Natural killer cell (primary cell): ENCODE data around the gene COMMD4. TPM values are rescaled to one million over a fixed set of nuclear protein-coding genes. Genes with fewer than 3 reads are reported as not detected.
"Not testable (repeated sequence)": the region's sequence is repeated elsewhere in the genome, so short reads cannot be mapped to it uniquely, and the experiment has no call there.

Source experiments
- ATAC-seq, 3 donors: fragments of 150-1000 bp in 2 of 3; fragments of 200-7000 bp in 1 of 3; cut with Tn5 transposase; 1 replicate in 1 of 3; 2 replicates in 2 of 3; pipeline ENCODE4 v1.10.0; 2021; ENCODE audit warnings: mild to moderate bottlenecking in 2 of 3, moderate library complexity in 2 of 3
- DNase-seq, 2 donors: peaks; one replicate each; pipeline versions ENCODE4 v3.0.0 to v3.0.0-alpha.2; 2013 to 2021; ENCODE audit warnings: mixed read lengths in 1 of 2
- H3K27ac ChIP-seq: one replicate; pipeline ENCODE4 v1.5.1; 2013; ENCODE audit warnings: mild to moderate bottlenecking, low read length
- H3K27me3 ChIP-seq: one replicate; pipeline ENCODE4 v1.6.1; 2013; ENCODE audit warnings: low read length; ENCODE audit not compliant: control insufficient read depth, insufficient read depth
- H3K36me3 ChIP-seq: one replicate; pipeline ENCODE4 v1.6.1; 2013; ENCODE audit warnings: low read length; ENCODE audit not compliant: control insufficient read depth, insufficient read depth
- H3K4me1 ChIP-seq: one replicate; pipeline ENCODE4 v1.6.1; 2013; ENCODE audit warnings: low read length; ENCODE audit not compliant: control insufficient read depth, insufficient read depth
- H3K4me3 ChIP-seq: one replicate; pipeline ENCODE4 v1.5.1; 2013; ENCODE audit warnings: low read length
- H3K9me3 ChIP-seq: one replicate; pipeline ENCODE4 v1.6.1; 2013; ENCODE audit warnings: low read length; ENCODE audit not compliant: control insufficient read depth, insufficient read depth
- H3K27ac Mint-ChIP-seq, 2 donors: one replicate each; pipeline ENCODE4 v1.8.0; 2022; ENCODE audit warnings: mild to moderate bottlenecking in 2 of 2, mixed read lengths in 2 of 2, moderate library complexity in 1 of 2
- H3K27me3 Mint-ChIP-seq, 2 donors: one replicate each; pipeline ENCODE4 v1.8.0; 2022; ENCODE audit warnings: low read depth in 2 of 2, mixed read lengths in 2 of 2
- H3K36me3 Mint-ChIP-seq: one replicate; pipeline ENCODE4 v1.8.0; 2022; ENCODE audit warnings: mixed read lengths
- H3K4me1 Mint-ChIP-seq, 2 donors: one replicate each; pipeline ENCODE4 v1.8.0; 2022; ENCODE audit warnings: mixed read lengths in 2 of 2
- H3K4me3 Mint-ChIP-seq: one replicate; pipeline ENCODE4 v1.8.0; 2022; ENCODE audit warnings: mild to moderate bottlenecking, moderate library complexity, mixed read lengths
- H3K9me3 Mint-ChIP-seq, 2 donors: one replicate each; pipeline ENCODE4 v1.8.0; 2022; ENCODE audit warnings: mixed read lengths in 2 of 2
- CTCF ChIP-seq: fragments of 200-600 bp; IDR thresholded peaks from one replicate; pipeline ENCODE4 v1.8.0; 2022; ENCODE audit warnings: antibody characterized with exemption
- WGBS: methylation state at CpG from one replicate; pipeline ENCODE4 v1.1.7; 2013; ENCODE audit warnings: missing lambda C conversion rate; ENCODE audit not compliant: insufficient coverage; 5-methylcytosine and 5-hydroxymethylcytosine counted together
- intact Hi-C: fragments of 100-400 bp; cut with micrococcal nuclease; formaldehyde crosslinking; loops from one replicate; pipeline ENCODE4 v1.14.2; 2022
- total RNA-seq, 4 donors: library from RNA; stranded (reverse); fragments of 120-200 nt in 1 of 4; gene quantifications; one replicate each; pipeline versions ENCODE4 v1.2.3 to v1.2.4, GENCODE V29; 2013 to 2022

Gene COMMD4
- total RNA-seq, 3 donors from 2014 or later (not counting 1 experiment from before 2014, with no cell fraction given), result 38.8 to 56.3 (median 46.8) TPM

GRCh38 chr15:75309711-75310110, 26.2 kb upstream of the COMMD4 start:
- no peaks in the 10 kb centered on the region for H3K27me3 ChIP-seq
- ATAC-seq, result no peak
- H3K9me3 ChIP-seq, result peaks cover 3% of the 10 kb centered on the region
- H3K4me1 Mint-ChIP-seq, result peaks cover 24 to 31% of the 10 kb centered on the region in 2 donors
- no peak overlapping the region for H3K4me3 ChIP-seq
- no peak overlapping the region for H3K27ac ChIP-seq
- H3K36me3 Mint-ChIP-seq, result no peaks in the 10 kb centered on the region
- DNase-seq, result no peak
- no peak overlapping the region for H3K4me3 Mint-ChIP-seq
- no peaks in the 10 kb centered on the region for H3K36me3 ChIP-seq
- no peak overlapping the region for H3K27ac Mint-ChIP-seq
- H3K27me3 Mint-ChIP-seq, result peaks cover 33 to 38% of the 10 kb centered on the region in 2 donors
- no peaks in the 10 kb centered on the region for H3K9me3 Mint-ChIP-seq
- H3K4me1 ChIP-seq, result peaks cover 11% of the 10 kb centered on the region
- intact Hi-C loops, result no loop called here
- TF ChIP-seq CTCF, result no peak

- H3K36me3 ChIP-seq, DNase-seq, H3K4me3 ChIP-seq, H3K36me3 Mint-ChIP-seq, H3K9me3 Mint-ChIP-seq, H3K9me3 ChIP-seq, intact Hi-C loops, H3K27me3 ChIP-seq, H3K27ac ChIP-seq: not testable (repeated sequence)
- H3K4me1 ChIP-seq, result peaks cover 11% of the 10 kb centered on the region
- ATAC-seq, result peak in 1 of 3 donors; percentile 54
- Mint-ChIP-seq H3K4me3 (peak overlapping the region; percentile 68), H3K4me1 (peaks cover 24 to 31% of the 10 kb centered on the region in 2 donors), H3K27ac (peak overlapping the region; percentile 41 to 47), H3K27me3 (peaks cover 10 to 13% of the 10 kb centered on the region in 2 donors)
- 90% methylated on average over 1 of the region's 1 CpG for WGBS
These were observed 23.3 kb upstream of the COMMD4 start for GRCh38 chr15:75312548-75312947.

- no peak for TF ChIP-seq CTCF
- Mint-ChIP-seq H3K9me3 (no peaks in the 10 kb centered on the region), H3K4me1 (peaks cover 24 to 26% of the 10 kb centered on the region in 2 donors), H3K27me3 (peaks cover 7 to 9% of the 10 kb centered on the region in 2 donors), H3K36me3 (no peaks in the 10 kb centered on the region), H3K4me3 (no peak overlapping the region), H3K27ac (peak overlapping the region in 1 of 2 donors; percentile 47)
- Histone ChIP-seq H3K27ac (no peak overlapping the region), H3K36me3 (no peaks in the 10 kb centered on the region), H3K27me3 (no peaks in the 10 kb centered on the region), H3K4me3 (no peak overlapping the region), H3K4me1 (peaks cover 11% of the 10 kb centered on the region), H3K9me3 (peaks cover 3% of the 10 kb centered on the region)
- DNase-seq (no peak), ATAC-seq (peak in 1 of 3 donors; percentile 52)
- WGBS, result 75% methylated on average over 12 of the region's 13 CpGs
- intact Hi-C loops, result no loop called here
These were observed 22.6 kb upstream of the COMMD4 start for GRCh38 chr15:75313116-75313845.

DNA sequence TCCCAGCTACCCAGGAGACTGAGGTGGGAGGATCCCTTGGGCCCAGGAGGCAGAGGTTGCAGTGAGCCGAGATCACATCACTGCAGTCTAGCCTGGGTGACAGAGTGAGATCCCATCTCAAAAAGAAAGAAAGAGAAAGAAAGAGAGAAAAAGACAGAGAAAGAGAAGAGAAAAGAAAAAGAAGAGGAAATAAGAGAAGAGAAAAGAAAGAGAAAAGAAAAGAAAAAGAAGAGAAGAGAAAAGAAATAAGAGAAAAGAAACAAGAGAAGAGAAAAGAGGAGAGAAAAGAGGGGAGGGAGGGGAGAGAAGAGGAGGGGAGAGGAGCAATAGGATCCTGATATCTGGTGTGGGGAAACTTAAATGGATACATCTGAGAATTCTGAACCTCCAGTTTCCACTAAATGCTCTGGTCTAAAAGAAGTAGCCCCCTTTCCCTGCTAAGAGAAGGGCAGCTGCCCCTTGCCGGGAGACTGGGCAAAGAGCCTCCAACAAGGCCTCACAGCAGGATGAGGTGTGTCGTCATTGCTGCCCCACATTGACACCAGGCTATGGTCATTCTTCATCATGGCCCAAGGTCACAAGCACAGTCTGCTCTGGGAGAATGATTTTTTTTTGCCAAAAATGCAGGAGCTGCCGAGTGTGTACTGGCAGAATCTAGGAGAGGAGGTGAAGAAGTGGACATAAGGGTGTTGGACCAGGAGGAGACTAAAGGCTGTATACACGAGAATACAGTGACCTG, 21.1 kb upstream of the COMMD4 start:
- Mint-ChIP-seq H3K27ac (peak overlapping the region in 1 of 2 donors; percentile 2), H3K9me3 (no peaks in the 10 kb centered on the region), H3K36me3 (no peaks in the 10 kb centered on the region), H3K4me3 (no peak overlapping the region), H3K4me1 (peaks cover 23 to 24% of the 10 kb centered on the region in 2 donors), H3K27me3 (peaks cover 1 to 4% of the 10 kb centered on the region in 2 donors)
- ATAC-seq (no peak), DNase-seq (no peak)
- H3K36me3 ChIP-seq, result no peaks in the 10 kb centered on the region
- peaks cover 3% of the 10 kb centered on the region for H3K9me3 ChIP-seq
- no peak overlapping the region for H3K4me3 ChIP-seq
- no peaks in the 10 kb centered on the region for H3K27me3 ChIP-seq
- no peak for TF ChIP-seq CTCF
- H3K27ac ChIP-seq, result no peak overlapping the region
- H3K4me1 ChIP-seq, result peaks cover 11% of the 10 kb centered on the region
- WGBS, result 91% methylated on average over 5 of the region's 5 CpGs
- intact Hi-C loops, result no loop called here

DNA sequence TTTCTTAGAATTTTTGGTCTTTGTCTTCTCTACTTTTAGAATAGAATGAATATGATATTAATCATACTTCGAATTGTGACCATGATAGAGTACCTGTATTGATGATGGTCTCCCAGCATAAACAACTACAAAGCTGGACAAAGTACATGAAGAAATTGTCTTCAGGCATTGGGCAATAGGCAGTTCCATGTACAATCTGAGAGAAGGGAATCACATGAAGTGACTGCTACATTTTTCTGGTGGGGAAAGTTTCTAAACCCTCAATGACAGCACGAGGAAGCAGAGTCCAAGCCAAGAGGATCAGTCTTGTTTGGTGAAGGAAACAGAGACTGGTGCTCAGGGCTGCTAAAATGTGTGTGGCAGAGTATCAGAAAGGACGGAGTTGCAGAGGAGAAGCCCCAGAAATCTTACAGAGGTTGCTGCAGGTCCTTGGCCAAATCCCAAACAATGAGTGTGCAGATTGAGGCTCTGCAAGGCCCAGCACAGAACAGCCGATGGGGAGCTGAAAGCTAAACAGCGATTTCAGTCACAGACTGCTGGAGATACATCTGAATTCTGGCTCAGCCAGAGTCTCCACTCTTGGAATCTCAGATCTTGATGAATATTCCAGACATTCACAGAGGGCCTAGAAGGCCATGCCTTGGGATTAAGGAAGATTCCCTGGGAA, 16.5 kb upstream of the COMMD4 start:
- H3K4me1 ChIP-seq, H3K36me3 Mint-ChIP-seq, H3K4me1 Mint-ChIP-seq, H3K9me3 ChIP-seq, H3K27ac ChIP-seq, H3K27me3 ChIP-seq, H3K4me3 ChIP-seq, H3K27me3 Mint-ChIP-seq, H3K27ac Mint-ChIP-seq, H3K36me3 ChIP-seq, DNase-seq, intact Hi-C loops, H3K9me3 Mint-ChIP-seq, ATAC-seq, H3K4me3 Mint-ChIP-seq: not testable (repeated sequence)
- 90% methylated on average over 4 of the region's 5 CpGs for WGBS
